Neural progenitor cell (in vitro differentiated cells): ENCODE results near the gene VILL. TPM values are rescaled to one million over a fixed set of nuclear protein-coding genes. Genes with fewer than 3 reads are reported as not detected.

Source experiments
- DNase-seq: peaks from one replicate; pipeline ENCODE4 v3.0.0-alpha.2; 2016; ENCODE audit warnings: low spot score
- H2AFZ ChIP-seq: fragments of 200-600 bp; sonication (generic); replicated peaks from 2 replicates; pipeline ENCODE4 v1.6.1; 2016; ENCODE audit warnings: antibody characterized with exemption
- H3F3A ChIP-seq: fragments of 200-600 bp; sonication (generic); 2 replicates; pipeline ENCODE4 v1.6.1; 2016; ENCODE audit warnings: antibody characterized with exemption, low read depth
- H3K27ac ChIP-seq: fragments of 200-600 bp; sonication (generic); 2 replicates; pipeline ENCODE4 v1.5.1; 2016; ENCODE audit warnings: mild to moderate bottlenecking
- H3K27me3 ChIP-seq: fragments of 200-600 bp; sonication (generic); 2 replicates; pipeline ENCODE4 v1.6.1; 2016; ENCODE audit warnings: mild to moderate bottlenecking, moderate library complexity
- H3K36me3 ChIP-seq: fragments of 200-600 bp; sonication (generic); 2 replicates; pipeline ENCODE4 v1.5.1; 2016
- H3K4me1 ChIP-seq: fragments of 200-600 bp; sonication (generic); 2 replicates; pipeline ENCODE4 v1.6.1; 2016; ENCODE audit warnings: mixed run types
- H3K4me2 ChIP-seq: fragments of 200-600 bp; sonication (generic); 2 replicates; pipeline ENCODE4 v1.6.1; 2016
- H3K4me3 ChIP-seq: fragments of 200-600 bp; sonication (generic); 2 replicates; pipeline ENCODE4 v1.5.1; 2016
- H3K79me2 ChIP-seq: fragments of 200-600 bp; sonication (generic); 2 replicates; pipeline ENCODE4 v1.6.1; 2016; ENCODE audit warnings: low read depth
- H3K9ac ChIP-seq: fragments of 200-600 bp; sonication (generic); 2 replicates; pipeline ENCODE4 v1.6.1; 2016
- H3K9me3 ChIP-seq: fragments of 200-600 bp; sonication (generic); 2 replicates; pipeline ENCODE4 v1.5.1; 2016; ENCODE audit warnings: low read depth
- H4K20me1 ChIP-seq: fragments of 200-600 bp; sonication (generic); 2 replicates; pipeline ENCODE4 v1.6.1; 2016; ENCODE audit warnings: low read depth
- H3K27ac Mint-ChIP-seq: 3 replicates; pipeline ENCODE4 v1.8.0; 2021; ENCODE audit warnings: mixed read lengths
- H3K27me3 Mint-ChIP-seq: 2 replicates; pipeline ENCODE4 v1.8.0; 2022; ENCODE audit warnings: low read depth, mild to moderate bottlenecking, inconsistent platforms, moderate library complexity, mixed read lengths; ENCODE audit not compliant: insufficient read depth
- H3K36me3 Mint-ChIP-seq: 3 replicates; pipeline ENCODE4 v1.8.0; 2021; ENCODE audit warnings: mixed read lengths
- H3K4me1 Mint-ChIP-seq: 3 replicates; pipeline ENCODE4 v1.8.0; 2021; ENCODE audit warnings: mixed read lengths
- H3K4me3 Mint-ChIP-seq: 3 replicates; pipeline ENCODE4 v1.8.0; 2021; ENCODE audit warnings: mild to moderate bottlenecking, moderate library complexity, mixed read lengths
- H3K9me3 Mint-ChIP-seq: 3 replicates; pipeline ENCODE4 v1.8.0; 2020; ENCODE audit warnings: mixed read lengths
- CTCF ChIP-seq: fragments of 200-600 bp; sonication (generic); IDR thresholded peaks from 2 replicates; pipeline ENCODE4 v1.5.1; 2017; ENCODE audit warnings: antibody characterized with exemption, mild to moderate bottlenecking
- EZH2 ChIP-seq: fragments of 200-600 bp; sonication (generic); IDR thresholded peaks from 2 replicates; pipeline ENCODE4 v1.6.1; 2017; ENCODE audit warnings: antibody characterized with exemption, mild to moderate bottlenecking, moderate library complexity
- EZH2phosphoT487 ChIP-seq: fragments of 200-600 bp; sonication (generic); IDR thresholded peaks from 2 replicates; pipeline ENCODE4 v1.6.1; 2017; ENCODE audit warnings: antibody characterized with exemption
- total RNA-seq: library from RNA; depleted of rRNA; stranded (reverse); fragments of >200 nt; gene quantifications from 2 replicates; pipeline ENCODE4 v1.2.3, GENCODE V29; 2015; ENCODE audit warnings: low replicate concordance

Gene VILL
- total RNA-seq, 1 donor from 2014 or later: 4.9 TPM

GRCh38 chr3:38002291-38002876 is 11.8 kb downstream of the VILL start:
- H3K36me3 Mint-ChIP-seq: no peaks in the 10 kb centered on the region
- H2AFZ ChIP-seq: no peak overlapping the region
- no peaks in the 10 kb centered on the region for H3K9me3 ChIP-seq
- H3K4me3 ChIP-seq: no peak overlapping the region
- TF ChIP-seq EZH2phosphoT487: no peak
- TF ChIP-seq EZH2: no peak
- no peak for TF ChIP-seq CTCF
- peaks cover 5% of the 10 kb centered on the region for H3F3A ChIP-seq
- no peak overlapping the region for H3K4me2 ChIP-seq
- H3K9ac ChIP-seq: no peak overlapping the region
- peaks cover 12% of the 10 kb centered on the region for H3K27me3 ChIP-seq
- H3K9me3 Mint-ChIP-seq: no peaks in the 10 kb centered on the region
- H3K27ac ChIP-seq: no peak overlapping the region
- H3K79me2 ChIP-seq: no peaks in the 10 kb centered on the region
- DNase-seq: no peak
- peaks cover 14% of the 10 kb centered on the region for H3K27me3 Mint-ChIP-seq
- no peaks in the 10 kb centered on the region for H3K36me3 ChIP-seq
- H3K4me1 Mint-ChIP-seq: peaks cover 26% of the 10 kb centered on the region
- H3K4me1 ChIP-seq: no peaks in the 10 kb centered on the region
- no peak overlapping the region for H3K27ac Mint-ChIP-seq
- H4K20me1 ChIP-seq: no peaks in the 10 kb centered on the region
- no peak overlapping the region for H3K4me3 Mint-ChIP-seq

- Histone ChIP-seq H3K4me1 (no peaks in the 10 kb centered on the region), H3F3A (peaks cover 5% of the 10 kb centered on the region), H3K27me3 (peaks cover 9% of the 10 kb centered on the region), H3K27ac (no peak overlapping the region), H4K20me1 (no peaks in the 10 kb centered on the region), H3K79me2 (no peaks in the 10 kb centered on the region), H3K9me3 (no peaks in the 10 kb centered on the region), H2AFZ (no peak overlapping the region), H3K4me3 (no peak overlapping the region), H3K36me3 (no peaks in the 10 kb centered on the region), H3K4me2 (no peak overlapping the region), H3K9ac (no peak overlapping the region)
- H3K4me3 Mint-ChIP-seq: no peak overlapping the region
- no peak for DNase-seq
- H3K27me3 Mint-ChIP-seq: peaks cover 16% of the 10 kb centered on the region
- H3K27ac Mint-ChIP-seq: no peak overlapping the region
- peaks cover 26% of the 10 kb centered on the region for H3K4me1 Mint-ChIP-seq
- H3K9me3 Mint-ChIP-seq: no peaks in the 10 kb centered on the region
- no peaks in the 10 kb centered on the region for H3K36me3 Mint-ChIP-seq
- TF ChIP-seq EZH2 (no peak), EZH2phosphoT487 (no peak), CTCF (no peak)
Observed at GRCh38 chr3:38002940-38003339, 12.4 kb downstream of the VILL start.

- H3K4me3 ChIP-seq: no peak overlapping the region
- H3K9me3 Mint-ChIP-seq: no peaks in the 10 kb centered on the region
- no peaks in the 10 kb centered on the region for H3K79me2 ChIP-seq
- H3K4me1 ChIP-seq: no peaks in the 10 kb centered on the region
- no peaks in the 10 kb centered on the region for H3K9me3 ChIP-seq
- peaks cover 4% of the 10 kb centered on the region for H3F3A ChIP-seq
- no peak overlapping the region for H3K27ac ChIP-seq
- peaks cover 22% of the 10 kb centered on the region for H3K4me1 Mint-ChIP-seq
- no peaks in the 10 kb centered on the region for H3K36me3 ChIP-seq
- H3K27me3 Mint-ChIP-seq: peaks cover 12% of the 10 kb centered on the region
- TF ChIP-seq CTCF (peak; percentile 92), EZH2phosphoT487 (no peak)
- no peaks in the 10 kb centered on the region for H4K20me1 ChIP-seq
- H3K4me2 ChIP-seq: no peak overlapping the region
- peak overlapping the region; percentile 38 for H3K27ac Mint-ChIP-seq
- no peak overlapping the region for H2AFZ ChIP-seq
- H3K4me3 Mint-ChIP-seq: no peak overlapping the region
- H3K36me3 Mint-ChIP-seq: no peaks in the 10 kb centered on the region
- peak; percentile 79 for DNase-seq
- H3K9ac ChIP-seq: no peak overlapping the region
- H3K27me3 ChIP-seq: peaks cover 4% of the 10 kb centered on the region
Observed at GRCh38 chr3:38003371-38003816, 12.8 kb downstream of the VILL start.
